GM21447 (cell line): Measurements from ENCODE around the gene TACSTD2.
"Not testable (repeated sequence)": the region's sequence is repeated elsewhere in the genome, so short reads cannot be mapped to it uniquely, and the experiment has no call there.

ENCODE experiments used
- ATAC-seq: cut with Tn5 transposase; IDR thresholded peaks from one replicate; pipeline ENCODE4 v1.9.1; 2021; ENCODE audit not compliant: unreplicated experiment

The TACSTD2 gene

DNA sequence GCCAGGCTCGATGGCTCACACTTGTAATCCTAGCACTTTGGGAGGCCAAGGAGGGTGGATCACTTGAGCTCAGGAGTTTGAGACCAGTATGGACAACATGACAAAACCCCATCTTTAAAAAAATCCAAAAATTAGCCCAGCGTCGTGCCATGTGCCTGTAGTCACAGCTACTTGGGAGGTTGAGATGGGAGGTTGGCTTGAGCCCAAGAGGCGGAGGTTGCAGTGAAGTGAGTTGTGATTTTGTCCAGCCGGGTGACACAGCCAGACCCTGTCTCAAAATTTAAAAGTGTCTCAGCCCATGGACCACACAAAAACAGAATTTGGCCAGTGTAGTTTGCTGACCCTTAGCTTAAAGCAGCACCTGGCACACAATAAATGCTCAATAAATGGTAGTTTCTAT, 11.3 kb upstream of the TACSTD2 start:
- ATAC-seq, result no peak

DNA sequence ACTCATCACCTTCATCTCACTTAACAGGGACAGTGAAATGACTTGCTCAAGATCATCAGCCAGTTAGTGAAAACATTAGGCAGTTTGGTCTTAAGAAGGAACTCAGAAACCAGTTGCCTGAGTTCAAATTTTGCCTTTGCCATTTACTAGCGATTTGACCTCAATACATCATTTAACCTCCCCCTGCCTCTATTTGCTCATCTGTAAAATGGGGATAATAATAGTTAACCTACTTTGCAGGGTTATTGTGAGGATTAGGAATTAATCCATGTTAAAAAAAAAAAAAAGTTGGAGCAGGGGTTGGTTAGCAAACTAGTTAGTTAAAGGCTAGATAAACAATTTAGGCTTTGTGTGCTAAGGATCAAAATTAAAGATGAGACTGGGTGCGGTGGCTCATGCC, 10.6 kb upstream of the TACSTD2 start:
- no peak for ATAC-seq

DNA sequence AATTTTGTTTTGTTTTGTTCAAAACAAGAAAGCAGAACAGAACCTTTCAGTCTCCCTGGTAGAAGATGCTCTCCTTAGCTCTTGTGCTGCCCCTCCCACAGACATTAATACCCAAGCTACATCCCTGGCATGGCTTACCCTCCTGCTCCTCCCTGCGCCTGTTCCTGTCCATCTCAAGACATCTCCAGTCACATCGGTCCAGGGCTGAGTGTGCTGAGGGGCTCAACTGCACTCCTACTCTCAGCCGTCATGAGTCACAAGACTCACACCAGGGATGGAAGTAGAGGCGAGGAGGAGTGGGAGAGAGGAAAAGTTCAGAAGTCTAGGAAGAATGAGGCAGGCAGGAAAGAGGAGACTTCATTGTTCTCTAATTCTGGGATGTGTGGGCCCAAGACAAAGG, 9.2 kb upstream of the TACSTD2 start:
- ATAC-seq, result no peak

DNA sequence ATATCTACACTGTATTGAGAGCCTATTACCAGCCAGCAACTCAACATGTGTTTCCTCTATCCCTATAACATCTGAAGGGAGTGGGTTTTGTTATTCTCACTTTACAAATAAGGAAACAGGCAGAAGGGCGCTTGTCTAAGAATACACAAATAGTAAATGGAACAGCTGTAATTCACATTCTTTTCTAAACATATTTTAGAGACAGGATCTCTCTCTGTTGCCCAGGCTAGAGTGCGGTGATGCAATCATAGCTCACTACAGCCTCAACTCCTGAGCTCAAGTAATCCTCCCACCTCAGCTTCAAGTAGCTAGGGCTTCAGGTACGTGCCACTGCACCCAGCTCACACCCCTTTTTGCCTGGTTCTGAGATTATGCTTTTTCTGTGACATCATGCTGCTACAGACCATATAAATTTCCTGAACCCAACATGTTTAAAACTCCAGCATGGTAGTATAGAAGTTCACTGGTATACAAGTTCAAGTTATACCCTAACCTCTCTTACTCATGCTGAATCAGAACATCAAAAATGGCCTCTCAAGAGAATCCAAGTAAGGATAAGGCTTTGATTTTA, 8.6 kb upstream of the TACSTD2 start:
- ATAC-seq, result no peak

DNA sequence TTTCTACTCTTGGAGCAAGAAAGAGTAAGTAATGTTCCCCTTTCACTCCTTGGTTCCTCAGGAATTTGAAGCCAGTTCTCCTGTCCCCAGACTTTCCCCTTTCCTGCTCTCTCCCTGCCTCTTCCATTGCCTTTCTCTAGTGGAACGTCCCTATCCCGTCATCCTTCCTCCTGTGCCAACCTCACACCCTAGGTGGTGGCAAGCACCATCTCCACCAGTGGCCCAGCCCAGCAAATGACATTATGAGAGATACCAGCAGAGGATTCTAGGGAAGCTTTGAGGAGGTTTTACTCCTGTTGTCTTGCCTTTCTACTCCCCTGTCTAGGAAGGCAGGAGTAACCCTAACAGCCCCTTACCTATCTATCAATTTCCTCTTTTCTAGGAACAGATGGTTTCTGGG, 8.1 kb upstream of the TACSTD2 start:
- no peak for ATAC-seq

DNA sequence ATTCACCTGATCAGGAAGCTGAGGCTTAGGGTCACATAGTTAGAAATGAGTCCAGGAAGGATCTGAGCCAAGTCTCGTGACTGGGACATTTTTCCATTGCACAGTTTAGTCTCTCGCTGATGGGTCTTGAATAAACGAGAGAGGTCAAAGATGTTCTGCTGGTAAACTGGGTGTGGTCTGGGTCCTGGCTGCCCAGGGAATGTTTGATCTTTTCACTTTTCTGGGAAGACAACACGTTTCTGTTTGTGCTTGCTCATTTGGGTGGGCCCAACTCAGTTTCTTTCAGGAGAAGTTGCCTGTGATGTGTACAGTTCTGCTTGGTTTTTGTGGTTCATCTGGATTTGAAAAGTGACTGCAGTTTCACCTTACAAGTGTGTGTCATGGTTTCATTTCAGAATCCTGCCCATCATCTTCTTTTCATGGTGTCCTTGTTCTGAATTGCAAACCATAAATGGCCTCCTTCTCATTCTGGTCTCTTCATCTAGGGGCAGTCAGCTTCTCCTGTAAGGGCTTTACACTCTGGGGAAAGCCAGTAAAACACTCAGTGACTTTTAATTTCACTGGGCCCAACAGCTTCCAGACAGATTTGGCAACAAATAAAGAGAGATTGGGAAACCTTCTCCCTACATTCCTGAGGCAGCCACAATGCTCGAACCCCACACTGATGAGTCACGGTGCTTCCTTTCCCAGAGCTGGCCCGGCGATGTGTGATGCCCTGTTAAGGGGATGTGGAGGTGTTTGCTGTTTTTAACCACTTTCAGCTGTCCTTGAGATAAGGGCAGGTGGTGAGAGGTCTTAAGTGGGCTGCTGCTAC, 7.2 kb upstream of the TACSTD2 start:
- peak; percentile 78 for ATAC-seq

DNA sequence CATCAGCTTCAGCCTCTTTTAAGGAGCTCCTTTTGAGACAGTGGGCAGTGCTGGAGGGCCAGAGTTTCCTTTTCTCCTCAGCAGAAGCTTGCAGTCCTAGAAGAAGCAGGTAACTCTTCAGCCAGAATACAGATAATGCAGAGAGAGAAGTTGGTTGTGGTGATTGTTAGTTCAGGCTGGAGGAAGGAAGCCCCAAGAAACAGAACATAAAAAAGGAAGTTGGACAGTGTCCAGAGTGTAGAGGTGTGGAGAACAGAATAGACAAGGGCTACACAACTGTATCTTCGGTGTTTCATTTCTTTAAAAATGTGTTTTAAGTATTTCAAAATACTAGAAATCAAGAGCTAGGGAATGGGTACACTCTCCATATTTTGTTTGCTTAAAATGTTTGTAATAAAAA, 6.4 kb upstream of the TACSTD2 start:
- ATAC-seq, result no peak

DNA sequence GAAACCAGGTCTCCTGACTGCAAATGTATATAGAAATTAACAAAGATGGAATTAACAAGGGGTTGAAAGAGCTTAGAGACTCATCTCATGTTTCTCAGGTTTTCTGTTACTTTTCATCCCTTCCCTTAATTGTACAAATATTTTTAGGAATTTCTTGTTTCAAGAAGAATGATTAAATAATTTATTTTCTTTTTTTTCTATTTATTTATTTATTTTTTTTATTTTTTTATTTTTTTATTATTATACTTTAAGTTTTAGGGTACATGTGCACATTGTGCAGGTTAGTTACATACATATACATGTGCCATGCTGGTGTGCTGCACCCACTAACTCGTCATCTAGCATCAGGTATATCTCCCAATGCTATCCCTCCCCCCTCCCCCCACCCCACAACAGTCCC, 5.1 kb upstream of the TACSTD2 start:
- not testable (repeated sequence) for ATAC-seq

DNA sequence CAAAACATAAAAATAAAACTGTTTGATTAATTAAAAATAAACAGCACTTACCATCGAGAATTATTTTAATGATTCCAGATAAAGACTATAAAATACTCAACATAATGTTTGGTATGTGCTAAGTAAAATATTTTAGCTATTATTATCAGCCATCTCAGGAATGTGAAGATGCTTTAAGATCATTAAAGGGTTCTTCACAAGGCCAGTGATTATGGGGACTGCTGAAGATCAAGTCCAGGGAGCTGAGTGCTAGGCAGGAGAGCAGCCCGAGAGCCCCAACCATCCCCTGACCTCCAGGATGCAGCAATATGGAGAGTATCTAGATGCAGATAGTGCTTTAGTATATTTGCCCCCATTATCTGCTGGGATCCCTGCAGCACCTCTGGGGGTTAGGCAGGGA, 4.6 kb upstream of the TACSTD2 start:
- ATAC-seq, result no peak

DNA sequence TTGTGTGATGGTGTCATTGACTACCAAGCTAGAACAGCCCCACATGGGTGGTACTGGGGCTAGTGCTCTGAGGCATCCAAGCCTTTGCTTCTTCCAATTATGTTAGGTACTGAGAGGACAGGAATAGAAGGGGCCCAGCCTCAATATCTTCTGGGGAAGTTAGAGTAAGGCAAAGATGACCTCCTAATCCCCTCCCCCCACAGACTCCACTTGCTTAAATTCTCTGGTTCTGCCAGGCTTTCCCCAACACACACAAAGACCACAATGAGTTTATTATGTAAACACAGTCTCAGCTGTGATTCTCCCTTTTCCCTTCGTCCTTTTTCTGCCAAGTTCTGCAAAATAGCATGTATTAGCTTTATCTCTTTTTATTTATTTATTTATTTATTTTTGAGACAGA, 3.1 kb upstream of the TACSTD2 start:
- no peak for ATAC-seq

DNA sequence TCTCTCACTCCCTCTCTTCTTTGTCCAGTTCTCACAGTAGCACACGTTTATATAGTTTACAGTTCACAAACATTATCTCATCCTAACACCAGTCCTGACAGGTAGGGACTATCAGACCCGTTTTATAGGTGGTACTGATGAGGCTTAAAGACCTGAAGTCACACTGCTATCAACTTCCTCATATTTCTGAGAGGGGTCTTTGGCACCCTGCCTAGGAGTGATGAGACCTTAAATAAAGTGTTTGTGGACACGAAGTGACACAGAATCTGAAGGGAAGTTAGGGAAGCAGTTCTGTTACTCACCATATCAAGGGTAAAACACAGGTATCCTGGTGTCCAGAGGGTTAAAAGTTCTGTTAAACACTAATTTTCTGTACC, 590 bp upstream of the TACSTD2 start:
- no peak for ATAC-seq

DNA sequence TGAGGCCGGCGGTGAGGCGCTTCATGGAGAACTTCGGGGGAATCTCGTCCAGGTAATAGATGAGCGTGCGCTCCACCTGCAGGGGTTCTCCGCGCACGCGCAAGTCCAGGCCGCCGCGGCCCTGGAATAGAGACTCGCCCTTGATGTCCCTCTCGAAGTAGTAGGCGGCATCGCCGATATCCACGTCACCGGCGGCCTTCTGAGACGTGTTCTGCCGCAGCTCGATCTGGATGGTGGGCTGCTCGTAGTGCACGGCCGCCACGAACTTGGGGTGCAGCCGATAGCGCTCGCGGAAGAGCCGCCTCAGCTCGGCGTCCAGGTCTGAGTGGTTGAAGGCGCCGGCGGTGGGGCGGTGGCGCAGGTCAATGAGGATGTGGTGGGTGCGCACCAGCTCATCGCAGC, 726 bp downstream of the TACSTD2 start:
- ATAC-seq, result no peak

DNA sequence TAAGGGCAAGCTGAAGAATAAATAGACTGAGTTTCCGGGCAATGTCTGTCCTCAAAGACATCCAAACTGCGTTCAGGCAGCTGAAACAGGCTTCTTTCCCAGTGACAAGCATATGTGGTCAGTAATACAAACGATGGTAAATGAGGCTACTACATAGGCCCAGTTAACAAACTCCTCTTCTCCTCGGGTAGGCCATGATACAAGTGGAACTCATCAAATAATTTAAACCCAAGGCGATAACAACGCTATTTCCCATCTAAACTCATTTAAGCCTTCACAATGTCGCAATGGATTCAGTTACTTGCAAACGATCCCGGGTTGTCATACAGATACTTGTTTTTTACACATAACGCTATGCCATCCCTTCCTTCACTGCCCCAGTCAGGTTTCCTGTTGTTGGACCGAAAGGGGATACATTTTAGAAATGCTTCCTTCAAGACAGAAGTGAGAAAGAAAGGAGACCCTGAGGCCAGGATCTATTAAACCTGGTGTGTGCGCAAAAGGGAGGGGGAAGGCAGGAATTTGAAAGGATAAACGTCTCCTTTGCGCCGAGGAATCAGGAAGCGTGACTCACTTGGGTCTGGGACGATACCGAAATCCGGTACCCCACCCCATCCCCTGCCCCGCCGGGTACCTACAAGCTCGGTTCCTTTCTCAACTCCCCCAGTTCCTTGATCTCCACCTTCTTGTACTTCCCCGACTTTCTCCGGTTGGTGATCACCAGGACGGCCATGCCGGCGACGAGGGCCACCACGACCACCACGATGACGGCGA, 1.3 kb downstream of the TACSTD2 start:
- no peak for ATAC-seq

DNA sequence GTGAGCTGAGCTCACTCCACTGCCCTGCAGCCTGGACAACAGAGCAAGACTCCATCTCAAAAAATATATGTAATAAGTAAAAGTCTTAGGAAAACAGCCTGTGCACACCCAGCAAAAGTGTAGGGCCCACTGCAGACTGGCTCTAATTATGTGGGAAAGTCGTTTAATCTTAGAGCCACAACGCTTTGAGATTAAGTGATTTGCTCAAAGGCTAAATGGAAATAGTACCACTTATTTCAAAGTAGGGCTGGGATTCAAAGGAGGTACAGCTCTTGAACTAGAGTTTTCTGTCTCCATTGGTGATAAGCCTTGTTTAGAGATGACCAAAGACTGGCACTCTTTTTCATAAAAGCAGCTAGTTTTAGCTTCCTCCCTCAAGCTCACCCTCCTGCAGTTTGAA, 2.2 kb downstream of the TACSTD2 start:
- no peak for ATAC-seq

DNA sequence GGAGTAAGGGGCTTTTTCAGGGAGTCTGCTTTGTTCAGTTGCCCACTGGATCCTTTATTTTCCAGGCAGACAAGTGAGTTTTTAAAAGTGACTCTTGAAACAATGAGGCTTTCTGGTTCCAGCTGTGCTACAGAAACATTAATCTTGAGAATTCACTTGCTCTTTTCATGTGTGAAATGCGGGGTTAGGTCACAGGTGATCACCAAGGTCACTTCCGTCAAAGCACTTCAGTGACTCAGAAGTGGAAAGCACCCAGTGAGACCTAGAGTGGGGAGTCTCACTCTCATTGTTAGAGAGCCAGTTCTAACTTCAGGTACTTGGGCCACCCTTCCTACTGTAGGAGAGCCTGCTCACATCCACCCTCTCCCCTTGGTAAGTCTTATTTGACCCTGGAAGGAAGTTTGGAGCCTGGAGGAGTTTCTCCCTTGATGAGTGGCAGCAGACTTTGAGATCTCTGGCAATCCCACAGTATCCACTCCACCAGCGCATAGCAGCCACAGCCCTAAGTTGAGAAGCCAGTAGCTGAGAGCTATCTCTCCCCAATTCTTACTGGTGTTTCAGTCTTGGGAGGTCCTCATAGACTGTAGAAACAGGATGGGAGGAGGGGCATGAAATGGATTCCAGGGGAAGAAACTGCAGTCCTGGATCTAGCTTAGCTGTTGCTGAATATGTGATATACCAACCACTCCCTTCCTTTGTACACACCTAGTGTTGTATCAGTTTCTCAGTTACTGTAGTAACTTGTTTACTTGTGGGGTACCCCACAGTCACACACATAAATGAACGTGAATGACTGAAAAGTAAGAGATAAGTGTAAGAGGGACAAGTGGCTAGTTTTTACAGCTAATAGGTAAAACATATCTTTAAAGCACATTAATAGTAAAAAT, 3.1 kb downstream of the TACSTD2 start:
- peak; percentile 97 for ATAC-seq

DNA sequence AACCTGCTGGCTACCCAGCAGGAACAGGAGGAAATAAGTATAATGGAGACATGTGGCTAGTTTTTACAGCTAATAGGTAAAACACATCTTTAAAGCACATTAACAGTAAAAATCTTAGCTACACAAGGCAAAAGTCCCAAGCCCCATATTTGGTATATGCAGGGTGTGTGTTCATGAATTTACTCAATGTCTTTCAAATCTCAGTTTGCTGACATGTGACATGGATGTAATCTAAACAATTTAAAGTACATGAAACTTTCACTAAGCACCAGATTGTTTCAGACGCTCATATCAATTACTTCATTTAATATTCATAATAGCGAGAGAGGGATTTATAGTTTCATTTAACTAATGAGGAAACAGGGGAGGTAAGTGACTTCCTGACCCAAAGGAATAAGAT, 3.9 kb downstream of the TACSTD2 start:
- no peak for ATAC-seq

DNA sequence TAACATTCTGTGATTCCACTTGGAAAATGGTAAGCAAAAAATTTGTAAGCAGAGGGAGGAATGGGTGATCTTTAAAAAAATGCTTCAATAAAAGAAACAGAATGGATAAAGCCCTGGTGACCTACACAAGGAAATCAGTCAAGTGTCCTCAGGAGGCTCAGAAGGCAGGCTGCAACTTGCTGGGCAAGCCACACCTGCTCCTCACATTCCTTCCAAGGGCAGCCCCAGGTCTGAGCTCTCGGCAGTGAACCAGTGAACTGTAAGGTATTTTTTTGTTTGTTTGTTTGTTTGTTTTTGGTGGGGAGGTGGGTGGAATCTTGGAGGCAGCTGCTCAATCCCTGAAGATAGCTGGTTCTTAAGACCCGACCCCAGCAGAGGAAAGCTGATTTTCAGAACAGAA, 4.4 kb downstream of the TACSTD2 start:
- ATAC-seq, result no peak

DNA sequence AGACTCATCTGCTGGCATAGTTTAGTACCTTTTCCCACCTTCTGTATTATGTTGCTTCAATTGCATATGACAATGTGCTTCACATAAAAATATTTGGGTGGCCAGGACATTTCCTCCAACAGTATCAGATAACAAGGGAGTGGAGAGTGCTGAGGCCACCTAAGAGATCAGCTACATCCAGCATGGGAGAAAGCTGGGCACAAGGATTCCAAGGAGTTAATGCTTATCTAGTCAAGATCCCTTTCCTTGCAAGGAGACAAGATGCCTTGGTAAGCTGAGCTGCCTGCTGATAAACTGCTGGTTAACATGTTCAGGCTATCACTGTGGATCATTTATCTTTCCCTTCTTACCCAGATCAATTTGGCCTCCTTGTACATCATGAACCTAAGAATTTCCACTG, 5.4 kb downstream of the TACSTD2 start:
- ATAC-seq, result no peak

DNA sequence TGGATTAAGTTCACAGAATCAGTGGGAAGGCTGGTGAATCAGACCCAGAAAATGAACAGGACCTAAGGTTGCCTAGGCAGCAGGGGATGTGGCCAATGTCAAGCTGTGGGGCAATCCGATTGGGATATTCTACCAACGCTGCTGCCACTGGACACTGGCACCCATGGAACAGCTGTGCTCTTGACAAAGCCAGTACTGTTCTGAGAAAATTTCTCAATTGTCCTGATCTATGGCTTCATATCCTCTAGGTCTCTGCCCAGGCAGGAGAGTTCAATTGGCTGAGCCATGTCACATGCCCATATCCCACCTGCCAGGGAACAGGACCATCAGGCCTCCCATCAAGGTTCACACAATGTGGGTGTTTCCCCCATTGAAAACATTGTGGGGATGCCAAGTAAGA, 6.2 kb downstream of the TACSTD2 start:
- ATAC-seq, result no peak

DNA sequence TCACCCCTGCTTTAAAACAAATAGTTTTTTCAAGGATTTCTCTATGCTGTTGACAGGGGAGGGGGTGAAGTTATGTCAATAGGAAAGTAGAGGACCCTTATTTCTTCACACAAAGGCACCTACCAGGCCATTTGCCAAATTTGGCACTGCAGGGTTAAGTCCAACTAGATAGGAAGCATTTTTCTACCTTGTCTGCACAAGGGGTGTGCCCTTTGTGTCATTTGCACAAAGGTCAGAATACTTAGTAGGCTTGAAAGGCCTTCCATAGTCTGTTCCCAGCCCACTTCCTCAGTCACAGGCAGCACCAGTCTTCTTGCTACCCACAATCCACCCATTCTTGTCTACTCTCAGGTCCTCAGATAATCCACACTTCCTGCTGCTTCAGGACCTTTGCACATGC, 7.0 kb downstream of the TACSTD2 start:
- no peak for ATAC-seq

DNA sequence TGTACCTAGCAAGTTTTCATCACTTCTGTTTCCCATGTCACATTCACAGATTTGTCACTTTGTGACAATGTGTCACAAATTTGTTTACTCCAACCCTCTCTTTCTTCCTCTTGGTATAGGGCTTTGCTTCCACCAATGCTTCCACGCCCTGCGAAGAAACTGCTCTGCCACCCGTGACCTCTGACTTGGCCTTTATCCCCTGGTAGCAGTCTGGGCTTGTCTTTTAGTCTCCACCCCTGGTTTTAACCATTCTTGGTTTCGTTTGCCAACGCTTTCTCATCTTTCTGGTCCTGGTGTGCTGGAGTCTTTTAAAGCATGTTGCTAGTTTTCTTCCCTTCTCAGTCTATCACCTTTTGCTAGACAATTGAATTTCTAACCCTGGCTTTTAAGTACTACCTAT, 8.1 kb downstream of the TACSTD2 start:
- ATAC-seq, result no peak
